ENCODE data around the gene ST8SIA3.

ST8SIA3 gene

GRCh38 chr18:57326718-57327323, 25.5 kb upstream of the ST8SIA3 start:
- TF ChIP-seq CREB1 (IDR thresholded peaks at IDR 0.05; ENCODE audit: low read depth) (no peak), TCF12 (IDR thresholded peaks at IDR 0.05; ENCODE audit: low read depth) (no peak), ZBTB7A (IDR thresholded peaks at IDR 0.05; ENCODE audit: low read depth) (no peak), RAD21 (IDR thresholded peaks at IDR 0.05; ENCODE audit: low read depth) (no peak), EP300 (IDR thresholded peaks at IDR 0.05; ENCODE audit: borderline replicate concordance) (no peak), NFIC (IDR thresholded peaks at IDR 0.05) (no peak), CEBPB (IDR thresholded peaks at IDR 0.05) (no peak), MAX (IDR thresholded peaks at IDR 0.05) (no peak), EGR1 (IDR thresholded peaks at IDR 0.05) (no peak), USF1 (IDR thresholded peaks at IDR 0.05) (no peak), TAF1 (IDR thresholded peaks at IDR 0.05; ENCODE audit: low read depth) (no peak), FOXM1 (IDR thresholded peaks at IDR 0.05; ENCODE audit: borderline replicate concordance, low read depth) (no peak), YY1 (IDR thresholded peaks at IDR 0.05; ENCODE audit: low read depth) (no peak)

DNA sequence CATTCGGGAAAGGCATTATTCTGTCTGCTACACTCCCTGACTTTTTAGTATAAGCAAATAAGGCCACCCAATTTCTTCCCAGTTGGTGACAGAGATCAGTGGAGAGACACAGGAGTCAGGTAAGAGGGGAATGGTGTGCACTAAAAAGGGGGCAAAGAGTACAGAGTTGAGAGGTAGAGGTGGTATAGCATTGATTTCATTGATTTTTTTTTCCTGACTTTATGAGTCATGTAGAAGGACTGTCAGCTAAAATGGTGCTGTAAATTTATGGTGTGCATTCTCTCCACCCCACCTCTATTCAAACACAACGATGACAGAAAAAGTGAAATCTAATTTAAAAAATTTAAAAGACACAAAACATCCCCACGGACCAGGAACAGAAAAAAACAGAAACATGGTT, 23.7 kb upstream of the ST8SIA3 start:
- TF ChIP-seq ZBTB7A (IDR thresholded peaks at IDR 0.05; ENCODE audit: low read depth) (no peak), TEAD4 (IDR thresholded peaks at IDR 0.05) (no peak), MAX (IDR thresholded peaks at IDR 0.05) (no peak), TAF1 (IDR thresholded peaks at IDR 0.05; ENCODE audit: low read depth) (no peak), USF1 (IDR thresholded peaks at IDR 0.05) (no peak), RAD21 (IDR thresholded peaks at IDR 0.05; ENCODE audit: low read depth) (no peak), TCF12 (IDR thresholded peaks at IDR 0.05; ENCODE audit: low read depth) (no peak)

- TF ChIP-seq FOXM1 (IDR thresholded peaks at IDR 0.05; ENCODE audit: borderline replicate concordance, low read depth) (no peak), RAD21 (IDR thresholded peaks at IDR 0.05; ENCODE audit: low read depth) (no peak), EGR1 (IDR thresholded peaks at IDR 0.05) (no peak), TAF1 (IDR thresholded peaks at IDR 0.05; ENCODE audit: low read depth) (no peak), USF1 (IDR thresholded peaks at IDR 0.05) (no peak), NFIC (IDR thresholded peaks at IDR 0.05) (no peak), MAX (IDR thresholded peaks at IDR 0.05) (no peak), CREB1 (IDR thresholded peaks at IDR 0.05; ENCODE audit: low read depth) (no peak), TCF12 (IDR thresholded peaks at IDR 0.05; ENCODE audit: low read depth) (no peak), YY1 (IDR thresholded peaks at IDR 0.05; ENCODE audit: low read depth) (no peak)
Observed at GRCh38 chr18:57329856-57330255, 22.5 kb upstream of the ST8SIA3 start.

DNA sequence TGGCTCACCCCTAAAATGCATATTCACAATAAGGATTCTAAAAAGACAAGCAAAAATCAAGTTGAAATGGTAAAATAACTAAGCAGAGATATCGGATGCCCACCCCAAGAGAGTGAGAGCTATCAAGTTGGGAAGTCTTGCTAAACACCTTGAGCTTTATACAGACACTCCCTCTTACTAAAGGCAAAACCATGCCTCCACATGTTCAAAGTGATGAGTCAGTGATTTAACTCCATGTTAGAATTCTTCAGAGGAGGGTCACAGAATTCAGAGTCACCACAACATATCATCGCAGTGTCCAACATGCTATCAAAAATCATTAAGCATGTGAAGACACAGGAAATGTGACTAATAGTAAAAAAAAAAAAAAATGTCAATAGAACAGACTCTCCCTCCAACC, 20.6 kb upstream of the ST8SIA3 start:
- TF ChIP-seq USF1 (IDR thresholded peaks at IDR 0.05) (no peak), YY1 (IDR thresholded peaks at IDR 0.05; ENCODE audit: low read depth) (no peak), ZBTB7A (IDR thresholded peaks at IDR 0.05; ENCODE audit: low read depth) (no peak), TCF12 (IDR thresholded peaks at IDR 0.05; ENCODE audit: low read depth) (no peak), FOXM1 (IDR thresholded peaks at IDR 0.05; ENCODE audit: borderline replicate concordance, low read depth) (no peak), CEBPB (IDR thresholded peaks at IDR 0.05) (no peak), REST (IDR thresholded peaks at IDR 0.05; ENCODE audit: low read depth) (no peak), TAF1 (IDR thresholded peaks at IDR 0.05; ENCODE audit: low read depth) (no peak), EGR1 (IDR thresholded peaks at IDR 0.05) (no peak), NFIC (IDR thresholded peaks at IDR 0.05) (no peak), RAD21 (IDR thresholded peaks at IDR 0.05; ENCODE audit: low read depth) (no peak)

GRCh38 chr18:57333940-57334339, 18.4 kb upstream of the ST8SIA3 start:
- TF ChIP-seq EGR1 (IDR thresholded peaks at IDR 0.05) (no peak), RAD21 (IDR thresholded peaks at IDR 0.05; ENCODE audit: low read depth) (no peak), REST (IDR thresholded peaks at IDR 0.05; ENCODE audit: low read depth) (no peak), CREB1 (IDR thresholded peaks at IDR 0.05; ENCODE audit: low read depth) (no peak), USF1 (IDR thresholded peaks at IDR 0.05) (no peak), EP300 (IDR thresholded peaks at IDR 0.05; ENCODE audit: borderline replicate concordance) (no peak), CEBPB (IDR thresholded peaks at IDR 0.05) (no peak)

All from Ishikawa (cell line).